Measurements from ENCODE around the gene ZNF354C. TPM values are rescaled to one million over a fixed set of nuclear protein-coding genes. Genes with fewer than 3 reads are reported as not detected.

Gene ZNF354C
- polyA plus RNA-seq, 1 donor from 2014 or later, result 6.1 TPM

- H4K20me1 ChIP-seq (ENCODE audit: insufficient read depth), result no peaks in the 10 kb centered on the region
- no peak overlapping the region for H2AFZ ChIP-seq (ENCODE audit: low read depth, low read length)
- no peak overlapping the region for H3K4me3 ChIP-seq (ENCODE audit: low read length)
- no peaks in the 10 kb centered on the region for H3K27me3 ChIP-seq (ENCODE audit: insufficient read depth, low read depth, low read length)
- H3K9me2 ChIP-seq (ENCODE audit: insufficient read depth, low read length), result no peaks in the 10 kb centered on the region
- H3K79me2 ChIP-seq (replicated peaks; ENCODE audit: insufficient read depth, low read length), result no peaks in the 10 kb centered on the region
- H3K36me3 ChIP-seq (ENCODE audit: insufficient read depth, low read length), result no peaks in the 10 kb centered on the region
- TF ChIP-seq POLR2AphosphoS5 (IDR thresholded peaks at IDR 0.05) (no peak), CTCF (IDR thresholded peaks at IDR 0.05; ENCODE audit: poor library complexity, severe bottlenecking) (no peak), EP300 (conservative IDR thresholded peaks at IDR 0.05; ENCODE audit: poor library complexity, severe bottlenecking) (no peak), SMC3 (conservative IDR thresholded peaks at IDR 0.05; ENCODE audit: poor library complexity) (no peak), TAF1 (IDR thresholded peaks at IDR 0.05; ENCODE audit: low read depth) (no peak), REST (IDR thresholded peaks at IDR 0.05; ENCODE audit: borderline replicate concordance) (no peak), RAD21 (conservative IDR thresholded peaks at IDR 0.05) (no peak), MXI1 (conservative IDR thresholded peaks at IDR 0.05; ENCODE audit: poor library complexity, severe bottlenecking) (no peak), EZH2 (IDR thresholded peaks at IDR 0.05; ENCODE audit: borderline replicate concordance, insufficient read depth, low read length, poor library complexity, severe bottlenecking) (no peak)
- H3K4me2 ChIP-seq (ENCODE audit: low read length), result no peak overlapping the region
- no peaks in the 10 kb centered on the region for H3F3A ChIP-seq (ENCODE audit: insufficient read depth, low read length, poor library complexity, severe bottlenecking)
- no peaks in the 10 kb centered on the region for H3K9me3 ChIP-seq (ENCODE audit: low read length)
- no peak overlapping the region for H3K27ac ChIP-seq (ENCODE audit: low read length)
- no peak overlapping the region for H3K9ac ChIP-seq (ENCODE audit: low read length)
These were observed 62.4 kb downstream of the ZNF354C start for GRCh38 chr5:179122411-179123108.

- H3K4me2 ChIP-seq (ENCODE audit: low read length), result no peak overlapping the region
- H3F3A ChIP-seq (ENCODE audit: insufficient read depth, low read length, poor library complexity, severe bottlenecking), result no peaks in the 10 kb centered on the region
- no peaks in the 10 kb centered on the region for H3K36me3 ChIP-seq (ENCODE audit: insufficient read depth, low read length)
- TF ChIP-seq MXI1 (conservative IDR thresholded peaks at IDR 0.05; ENCODE audit: poor library complexity, severe bottlenecking), result no peak
- no peaks in the 10 kb centered on the region for H3K9me2 ChIP-seq (ENCODE audit: insufficient read depth, low read length)
- H4K20me1 ChIP-seq (ENCODE audit: insufficient read depth), result no peaks in the 10 kb centered on the region
- H3K27ac ChIP-seq (ENCODE audit: low read length), result no peak overlapping the region
- H2AFZ ChIP-seq (ENCODE audit: low read depth, low read length), result no peak overlapping the region
- H3K4me3 ChIP-seq (ENCODE audit: low read length), result no peak overlapping the region
- H3K27me3 ChIP-seq (ENCODE audit: insufficient read depth, low read depth, low read length), result no peaks in the 10 kb centered on the region
- H3K9me3 ChIP-seq (ENCODE audit: low read length), result no peaks in the 10 kb centered on the region
- no peak overlapping the region for H3K9ac ChIP-seq (ENCODE audit: low read length)
- H3K79me2 ChIP-seq (replicated peaks; ENCODE audit: insufficient read depth, low read length), result no peaks in the 10 kb centered on the region
These were observed 62.9 kb downstream of the ZNF354C start for GRCh38 chr5:179123109-179123426.
